ENCODE measurements around the gene XCR1.
"Not testable (repeated sequence)": the region's sequence is repeated elsewhere in the genome, so short reads cannot be mapped to it uniquely, and the experiment has no call there.

Gene XCR1

GRCh38 chr3:46027021-46027705, at the start of gene XCR1:
Gene XCR1, minus strand, starts transcription at chr3:46027483. Its CDS starts 5,536 bp downstream, at chr3:46021947.
- no peak for DNase-seq (ENCODE audit: low read depth)

- DNase-seq (ENCODE audit: low read depth) = no peak
These were observed 49.3 kb upstream of the XCR1 start for GRCh38 chr3:46076606-46077005.

- no peak for DNase-seq (ENCODE audit: low read depth)
These were observed 48.5 kb upstream of the XCR1 start for GRCh38 chr3:46075816-46076215.

GRCh38 chr3:46071222-46071858, 44.1 kb upstream of the XCR1 start:
- no peak for DNase-seq (ENCODE audit: low read depth)

GRCh38 chr3:46070595-46071093, 43.4 kb upstream of the XCR1 start:
- no peak for DNase-seq (ENCODE audit: low read depth)

- no peak for DNase-seq (ENCODE audit: low read depth)
These were observed 41.2 kb upstream of the XCR1 start for GRCh38 chr3:46068501-46068900.

GRCh38 chr3:46067401-46067800, 40.1 kb upstream of the XCR1 start:
- no peak for DNase-seq (ENCODE audit: low read depth)

GRCh38 chr3:46065750-46066256, 38.5 kb upstream of the XCR1 start:
- DNase-seq (ENCODE audit: low read depth) = no peak

- DNase-seq (ENCODE audit: low read depth) = peak; percentile 50
These were observed 38.0 kb upstream of the XCR1 start for GRCh38 chr3:46065294-46065705.

- no peak for DNase-seq (ENCODE audit: low read depth)
These were observed 35.4 kb upstream of the XCR1 start for GRCh38 chr3:46062679-46063078.

GRCh38 chr3:46061887-46062286, 34.6 kb upstream of the XCR1 start:
- DNase-seq (ENCODE audit: low read depth) = no peak

GRCh38 chr3:46061108-46061720, 33.9 kb upstream of the XCR1 start:
- DNase-seq (ENCODE audit: low read depth) = no peak

GRCh38 chr3:46060551-46060950, 33.3 kb upstream of the XCR1 start:
- no peak for DNase-seq (ENCODE audit: low read depth)

GRCh38 chr3:46059432-46059831, 32.1 kb upstream of the XCR1 start:
- DNase-seq (ENCODE audit: low read depth) = no peak

- no peak for DNase-seq (ENCODE audit: low read depth)
These were observed 31.7 kb upstream of the XCR1 start for GRCh38 chr3:46058981-46059380.

GRCh38 chr3:46057716-46058115, 30.4 kb upstream of the XCR1 start:
- DNase-seq (ENCODE audit: low read depth) = no peak

- DNase-seq (ENCODE audit: low read depth) = no peak
These were observed 29.4 kb upstream of the XCR1 start for GRCh38 chr3:46056686-46057085.

GRCh38 chr3:46053761-46054515, 26.7 kb upstream of the XCR1 start:
- not testable (repeated sequence) for DNase-seq (ENCODE audit: low read depth)

- not testable (repeated sequence) for DNase-seq (ENCODE audit: low read depth)
These were observed 26.0 kb upstream of the XCR1 start for GRCh38 chr3:46053265-46053664.

GRCh38 chr3:46052531-46052930, 25.2 kb upstream of the XCR1 start:
- DNase-seq (ENCODE audit: low read depth) = no peak

GRCh38 chr3:46049093-46049492, 21.8 kb upstream of the XCR1 start:
- DNase-seq (ENCODE audit: low read depth) = no peak

- DNase-seq (ENCODE audit: low read depth) = not testable (repeated sequence)
These were observed 18.9 kb upstream of the XCR1 start for GRCh38 chr3:46046231-46046630.
